Stimulated activated CD8-positive, alpha-beta memory T cell treated with anti-CD3 and anti-CD28 coated beads, Interleukin-7, amount 100 ng/mL, for 24 hours (primary cell): ENCODE results near the gene CMBL.
A peak's percentile ranks its signal among the peaks of the same experiment; 100 is the strongest.
"Not testable (repeated sequence)": the region's sequence is repeated elsewhere in the genome, so short reads cannot be mapped to it uniquely, and the experiment has no call there.

ENCODE experiments used
- DNase-seq: peaks from one replicate; pipeline ENCODE4 v3.0.0-alpha.2; 2020; ENCODE audit warnings: low read depth

The CMBL gene

GRCh38 chr5:10307206-10308148 lies at the start of gene CMBL:
Gene CMBL, minus strand, starts transcription at chr5:10307902. Its CDS starts 17,140 bp downstream, at chr5:10290762.
- DNase-seq = no peak

GRCh38 chr5:10355071-10355889 lies 47.6 kb upstream of the CMBL start:
- no peak for DNase-seq

- DNase-seq = no peak
These were observed 46.6 kb upstream of the CMBL start for GRCh38 chr5:10354048-10354872.

- DNase-seq = peak; percentile 90
These were observed 45.7 kb upstream of the CMBL start, which contains the start of gene MARCHF6 for GRCh38 chr5:10353241-10354047. Gene MARCHF6, plus strand, starts transcription at chr5:10353695. Its CDS starts 204 bp downstream, at chr5:10353899.

- DNase-seq = no peak
These were observed 44.9 kb upstream of the CMBL start for GRCh38 chr5:10352430-10353240.

GRCh38 chr5:10351919-10352318 lies 44.2 kb upstream of the CMBL start:
- DNase-seq = no peak

- DNase-seq = no peak
These were observed 43.6 kb upstream of the CMBL start for GRCh38 chr5:10351199-10351905.

GRCh38 chr5:10348258-10348657 lies 40.6 kb upstream of the CMBL start:
- no peak for DNase-seq

- not testable (repeated sequence) for DNase-seq
These were observed 36.9 kb upstream of the CMBL start for GRCh38 chr5:10344461-10345106.

GRCh38 chr5:10343486-10343885 lies 35.8 kb upstream of the CMBL start:
- DNase-seq = no peak

GRCh38 chr5:10339958-10340357 lies 32.3 kb upstream of the CMBL start:
- DNase-seq = no peak

GRCh38 chr5:10339058-10339811 lies 31.5 kb upstream of the CMBL start:
- no peak for DNase-seq

GRCh38 chr5:10338686-10339057 lies 31.0 kb upstream of the CMBL start:
- DNase-seq = no peak

- no peak for DNase-seq
These were observed 30.3 kb upstream of the CMBL start for GRCh38 chr5:10337986-10338385.

GRCh38 chr5:10337107-10337506 lies 29.4 kb upstream of the CMBL start:
- no peak for DNase-seq

- DNase-seq = no peak
These were observed 28.2 kb upstream of the CMBL start for GRCh38 chr5:10335711-10336470.

GRCh38 chr5:10334831-10335230 lies 27.1 kb upstream of the CMBL start:
- no peak for DNase-seq
